HL-60/S4 treated with phorbol 12-myristate 13-acetate at 8.2 ng/mL for 4 days and 3 days (cell line): ENCODE measurements around the gene HPSE2.

Source experiments
- in situ Hi-C: fragments of 300-500 bp; cut with MboI; formaldehyde crosslinking; loops from 2 replicates; pipeline ENCODE4 v1.15.0; 2022; ENCODE audit warnings: low sequenced_read_pairs

Gene HPSE2

GRCh38 chr10:98423691-98424120 lies 811.9 kb downstream of the HPSE2 start:
- in situ Hi-C loops = no loop called here

GRCh38 chr10:98422182-98422581 lies 813.5 kb downstream of the HPSE2 start:
- in situ Hi-C loops = no loop called here

- in situ Hi-C loops = no loop called here
These were observed 814.9 kb downstream of the HPSE2 start for GRCh38 chr10:98420786-98421185.

GRCh38 chr10:98419469-98420261 lies 816.0 kb downstream of the HPSE2 start:
- in situ Hi-C loops = no loop called here

- in situ Hi-C loops = no loop called here
These were observed 816.8 kb downstream of the HPSE2 start for GRCh38 chr10:98418665-98419468.

- in situ Hi-C loops = no loop called here
These were observed 817.5 kb downstream of the HPSE2 start for GRCh38 chr10:98417973-98418664.

GRCh38 chr10:98417481-98417959 lies 818.1 kb downstream of the HPSE2 start:
- in situ Hi-C loops = no loop called here

- in situ Hi-C loops = no loop called here
These were observed 818.9 kb downstream of the HPSE2 start for GRCh38 chr10:98416606-98417388.

- in situ Hi-C loops = no loop called here
These were observed 819.9 kb downstream of the HPSE2 start for GRCh38 chr10:98415731-98416119.

- in situ Hi-C loops = no loop called here
These were observed 820.5 kb downstream of the HPSE2 start, which contains the start of gene PYROXD2 for GRCh38 chr10:98414932-98415730. PYROXD2 (minus strand) TSS chr10:98415182; CDS start chr10:98415135, 47 bp downstream.

- in situ Hi-C loops = no loop called here
These were observed 821.1 kb downstream of the HPSE2 start for GRCh38 chr10:98414578-98414931.

- in situ Hi-C loops = no loop called here
These were observed 823.9 kb downstream of the HPSE2 start for GRCh38 chr10:98411768-98412167.

GRCh38 chr10:98411166-98411565 lies 824.5 kb downstream of the HPSE2 start:
- in situ Hi-C loops = no loop called here

GRCh38 chr10:98410759-98411158 lies 824.9 kb downstream of the HPSE2 start:
- in situ Hi-C loops = no loop called here

- in situ Hi-C loops = no loop called here
These were observed 825.4 kb downstream of the HPSE2 start for GRCh38 chr10:98410135-98410743.

- in situ Hi-C loops = no loop called here
These were observed 826.9 kb downstream of the HPSE2 start for GRCh38 chr10:98408799-98409198.

GRCh38 chr10:98407744-98408241 lies 827.9 kb downstream of the HPSE2 start:
- in situ Hi-C loops = no loop called here
